A673 (cell line): ENCODE data around the gene ALDH3B1. TPM values are rescaled to one million over a fixed set of nuclear protein-coding genes. Genes with fewer than 3 reads are reported as not detected.
A peak's percentile ranks its signal among the peaks of the same experiment; 100 is the strongest.

Experiments used
- BruUV-seq: library from RNA; stranded (reverse); fragments of 400-500 nt; replicated peaks from 2 replicates; lab custom pipeline; 2021; lab: Mats Ljungman, UMichigan
- CTCF ChIA-PET: fragments of 300-600 bp; sonication (Branson Sonifier 250); formaldehyde crosslinking; loops from one replicate; lab custom pipeline; 2022; ENCODE audit warnings: antibody characterized with exemption; lab: Charles Lee
- POLR2A ChIA-PET: fragments of 300-600 bp; sonication (Branson Sonifier 250); formaldehyde crosslinking; loops from one replicate; lab custom pipeline; 2022; ENCODE audit warnings: antibody characterized with exemption; ENCODE audit not compliant: low non-redundant PET; lab: Charles Lee
- DNase-seq: peaks from one replicate; pipeline ENCODE4 v3.0.0-alpha.2; 2015; ENCODE audit warnings: low spot score
- H3K27ac ChIP-seq: fragments of 200-600 bp; sonication (generic); 2 replicates; pipeline ENCODE4 v1.5.1; 2016; ENCODE audit warnings: mixed run types, low read depth, mild to moderate bottlenecking, mixed read lengths, antibody characterized with exemption, low read length; ENCODE audit not compliant: poor library complexity, severe bottlenecking
- H3K27me3 ChIP-seq: fragments of 200-600 bp; sonication (generic); replicated peaks from 2 replicates; pipeline ENCODE4 v1.6.1; 2017; ENCODE audit warnings: mixed run types, low read depth, mild to moderate bottlenecking, mixed read lengths, antibody characterized with exemption, low read length; ENCODE audit not compliant: insufficient read depth, poor library complexity
- H3K36me3 ChIP-seq: fragments of 200-600 bp; sonication (generic); 2 replicates; pipeline ENCODE4 v1.6.1; 2016; ENCODE audit warnings: mixed run types, mild to moderate bottlenecking, mixed read lengths, antibody characterized with exemption, low read length; ENCODE audit not compliant: insufficient read depth, poor library complexity, severe bottlenecking
- H3K4me1 ChIP-seq: fragments of 200-600 bp; sonication (generic); 2 replicates; pipeline ENCODE4 v1.6.1; 2017; ENCODE audit warnings: mixed run types, mild to moderate bottlenecking, mixed read lengths, antibody characterized with exemption, low read length; ENCODE audit not compliant: insufficient read depth, poor library complexity, severe bottlenecking
- H3K4me3 ChIP-seq: fragments of 200-600 bp; sonication (generic); 2 replicates; pipeline ENCODE4 v1.5.1; 2016; ENCODE audit warnings: low read depth, mixed run types, mild to moderate bottlenecking, mixed read lengths, low read length; ENCODE audit not compliant: poor library complexity, severe bottlenecking
- H3K9me3 ChIP-seq: fragments of 200-600 bp; sonication (generic); 2 replicates; pipeline ENCODE4 v1.6.1; 2016; ENCODE audit warnings: mixed run types, low read depth, mild to moderate bottlenecking, mixed read lengths, antibody characterized with exemption, low read length; ENCODE audit not compliant: poor library complexity, severe bottlenecking
- EZH2 ChIP-seq: fragments of 200-600 bp; sonication (generic); IDR thresholded peaks from 2 replicates; pipeline ENCODE4 v1.6.1; 2017; ENCODE audit warnings: borderline replicate concordance, low read depth, mild to moderate bottlenecking, mixed read lengths, antibody characterized with exemption, low read length; ENCODE audit not compliant: poor library complexity, severe bottlenecking
- intact Hi-C: fragments of 100-400 bp; cut with micrococcal nuclease; formaldehyde crosslinking; loops from one replicate; pipeline ENCODE4 v1.10.0; 2022; ENCODE audit not compliant: unreplicated experiment
- total RNA-seq: library from RNA; stranded (reverse); gene quantifications from 2 replicates; pipeline ENCODE4 v1.2.3, GENCODE V29; 2021
- TF ChIP-seq, protein P1 (sequence below): fragments of 300-800, 200-600 bp; sonication (generic); conservative IDR thresholded peaks from 2 replicates; pipeline ENCODE4 v1.5.1; 2017; ENCODE audit warnings: low read depth, mild to moderate bottlenecking, antibody characterized with exemption, low read length, moderate library complexity, mixed read lengths

The ALDH3B1 gene
- total RNA-seq, 1 experiment from 2014 or later: not detected

DNA sequence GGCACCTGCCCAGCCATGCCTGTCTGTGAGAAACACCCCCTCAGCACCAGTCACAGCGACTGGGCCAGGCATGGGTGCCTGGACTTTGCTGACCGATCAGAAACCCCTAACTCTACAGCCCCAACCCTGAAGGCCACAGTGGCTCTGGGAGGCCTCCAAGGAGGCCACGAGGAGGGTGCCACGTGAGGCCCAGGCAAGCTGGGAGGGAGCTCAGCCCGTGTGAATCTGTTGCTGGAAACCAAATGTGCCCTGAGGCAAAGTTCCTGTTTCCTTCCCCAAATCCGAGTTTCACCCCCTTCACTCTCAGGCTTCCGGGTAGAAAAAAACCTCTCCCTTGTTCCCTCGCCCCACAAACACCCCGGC lies 7.6 kb upstream of the ALDH3B1 start:
- Histone ChIP-seq H3K27ac (no peak overlapping the region), H3K4me1 (peaks cover 6% of the 10 kb centered on the region), H3K9me3 (no peaks in the 10 kb centered on the region), H3K27me3 (peaks cover 5% of the 10 kb centered on the region), H3K4me3 (no peak overlapping the region), H3K36me3 (no peaks in the 10 kb centered on the region)
- DNase-seq: no peak
- POLR2A ChIA-PET: no interaction called here
- no peak for TF ChIP-seq EZH2
- TF ChIP-seq, protein P1, sequence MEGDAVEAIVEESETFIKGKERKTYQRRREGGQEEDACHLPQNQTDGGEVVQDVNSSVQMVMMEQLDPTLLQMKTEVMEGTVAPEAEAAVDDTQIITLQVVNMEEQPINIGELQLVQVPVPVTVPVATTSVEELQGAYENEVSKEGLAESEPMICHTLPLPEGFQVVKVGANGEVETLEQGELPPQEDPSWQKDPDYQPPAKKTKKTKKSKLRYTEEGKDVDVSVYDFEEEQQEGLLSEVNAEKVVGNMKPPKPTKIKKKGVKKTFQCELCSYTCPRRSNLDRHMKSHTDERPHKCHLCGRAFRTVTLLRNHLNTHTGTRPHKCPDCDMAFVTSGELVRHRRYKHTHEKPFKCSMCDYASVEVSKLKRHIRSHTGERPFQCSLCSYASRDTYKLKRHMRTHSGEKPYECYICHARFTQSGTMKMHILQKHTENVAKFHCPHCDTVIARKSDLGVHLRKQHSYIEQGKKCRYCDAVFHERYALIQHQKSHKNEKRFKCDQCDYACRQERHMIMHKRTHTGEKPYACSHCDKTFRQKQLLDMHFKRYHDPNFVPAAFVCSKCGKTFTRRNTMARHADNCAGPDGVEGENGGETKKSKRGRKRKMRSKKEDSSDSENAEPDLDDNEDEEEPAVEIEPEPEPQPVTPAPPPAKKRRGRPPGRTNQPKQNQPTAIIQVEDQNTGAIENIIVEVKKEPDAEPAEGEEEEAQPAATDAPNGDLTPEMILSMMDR: no peak
- no TSS peak for BruUV-seq
- CTCF ChIA-PET: no interaction called here
- intact Hi-C loops: loop anchor here (10.0 kb wide), 1 partner anchor 202 kb away; no protein-coding TSS in a partner anchor

DNA sequence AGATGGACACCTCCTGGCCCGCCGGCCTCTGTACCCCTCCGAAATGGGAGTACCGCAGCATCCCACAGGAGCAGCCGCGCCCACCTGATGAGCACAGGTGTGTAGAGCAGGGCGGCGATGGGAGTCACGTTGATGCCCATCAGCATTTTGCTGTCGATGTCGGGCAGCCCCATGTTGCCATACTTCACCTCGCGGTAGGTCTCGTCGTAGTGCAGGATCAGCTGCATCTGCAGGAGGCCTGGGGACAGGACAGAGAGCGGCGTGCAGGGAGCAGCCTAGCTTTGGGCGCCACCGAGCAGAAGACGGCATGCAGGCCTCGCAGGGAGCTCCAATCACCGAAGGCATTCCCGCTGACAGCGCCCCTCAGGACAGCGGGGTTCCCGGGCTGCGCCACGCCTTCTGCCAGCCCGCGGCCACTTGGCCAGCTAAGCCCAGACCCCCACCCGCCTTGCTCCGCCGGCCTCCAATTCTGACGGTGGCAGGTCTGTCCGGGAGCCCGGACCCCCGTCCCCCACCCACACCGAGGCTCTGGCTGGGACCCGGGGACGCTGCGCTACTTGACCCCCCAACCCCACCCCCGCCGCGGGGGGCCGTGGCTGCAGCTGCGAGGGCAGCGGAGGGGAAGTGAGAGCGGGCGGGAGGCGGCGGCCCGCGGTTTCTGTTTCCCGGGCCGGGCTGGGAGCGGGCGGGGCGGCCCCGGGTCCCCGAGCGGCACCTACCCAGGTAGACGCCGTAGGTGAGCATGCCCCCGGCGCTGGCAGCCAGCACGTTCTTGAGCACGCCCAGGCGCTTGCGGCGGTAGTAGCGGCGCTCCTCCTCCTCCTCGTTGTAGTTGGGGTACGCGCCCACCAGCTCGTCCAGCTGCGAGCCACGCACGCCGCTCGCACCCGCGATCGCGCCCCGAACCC lies 6.9 kb upstream of the ALDH3B1 start:
- Histone ChIP-seq H3K9me3 (no peaks in the 10 kb centered on the region), H3K27me3 (peaks cover 5% of the 10 kb centered on the region), H3K36me3 (no peaks in the 10 kb centered on the region), H3K4me1 (peaks cover 6% of the 10 kb centered on the region), H3K4me3 (peak overlapping the region; percentile 54), H3K27ac (no peak overlapping the region)
- no peak for DNase-seq
- CTCF ChIA-PET: no interaction called here
- BruUV-seq: no TSS peak
- TF ChIP-seq, protein P1: no peak
- no peak for TF ChIP-seq EZH2
- intact Hi-C loops: loop anchor here (10.0 kb wide), 1 partner anchor 202 kb away; no protein-coding TSS in a partner anchor
- POLR2A ChIA-PET: no interaction called here

DNA sequence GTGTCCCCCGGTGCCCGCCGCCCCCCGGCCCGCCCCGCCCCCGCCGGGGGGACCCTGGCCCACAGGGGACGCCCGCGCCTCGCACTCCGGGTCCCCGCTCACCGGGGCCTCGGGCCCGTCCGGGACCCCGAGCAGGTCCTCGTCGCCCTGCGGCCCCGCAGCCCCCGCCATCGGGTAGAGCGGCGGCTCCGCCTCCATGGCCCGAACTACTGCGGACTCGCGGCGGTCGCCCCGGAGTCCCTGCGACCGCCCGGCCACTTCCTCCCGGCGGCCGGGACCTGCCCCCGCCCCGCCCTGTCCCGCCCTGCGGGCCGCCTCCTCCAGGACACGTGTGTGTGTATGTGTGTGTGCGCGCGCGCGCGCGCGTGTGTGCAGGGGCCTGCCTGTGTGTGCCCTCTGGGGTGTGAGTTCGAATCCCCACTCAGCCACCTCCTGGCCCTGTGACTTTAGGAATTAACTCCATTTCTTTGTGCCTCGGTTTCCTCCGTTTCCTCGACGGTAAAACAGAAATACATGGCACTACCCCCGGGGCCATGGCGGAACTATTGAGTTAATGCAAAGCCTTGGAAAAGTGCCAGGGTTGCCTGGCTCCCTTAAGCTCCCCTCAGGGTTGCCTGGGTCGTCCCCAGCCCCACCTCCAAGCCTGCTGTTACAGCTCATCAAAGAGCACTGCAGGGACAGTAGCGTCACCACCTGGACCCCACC lies 6.1 kb upstream of the ALDH3B1 start, which contains the start of gene UNC93B1:
Gene UNC93B1, minus strand, starts transcription at position 252 of the 705 bp plus-strand sequence. Its CDS starts 54 bp downstream, at position 198.
- BruUV-seq: no TSS peak
- TF ChIP-seq, protein P1: no peak
- TF ChIP-seq EZH2: no peak
- H3K9me3 ChIP-seq: no peaks in the 10 kb centered on the region
- intact Hi-C loops: loop anchor here (10.0 kb wide), 1 partner anchor 201 kb away; no protein-coding TSS in a partner anchor
- H3K4me1 ChIP-seq: peaks cover 6% of the 10 kb centered on the region
- no peaks in the 10 kb centered on the region for H3K36me3 ChIP-seq
- no peak within 1 kb of the TSS for H3K27ac ChIP-seq
- CTCF ChIA-PET: no interaction called here
- peak; percentile 77 for DNase-seq
- peaks cover 5% of the 10 kb centered on the region for H3K27me3 ChIP-seq
- POLR2A ChIA-PET: no interaction called here
- H3K4me3 ChIP-seq: peak within 1 kb of the TSS; percentile 54
